ENCODE results near the gene PHLDB2.

The PHLDB2 gene

GRCh38 chr3:111851511-111851954 lies 7.5 kb upstream of the PHLDB2 start:
- DNase-seq (ENCODE audit: low read depth) = no peak

DNA sequence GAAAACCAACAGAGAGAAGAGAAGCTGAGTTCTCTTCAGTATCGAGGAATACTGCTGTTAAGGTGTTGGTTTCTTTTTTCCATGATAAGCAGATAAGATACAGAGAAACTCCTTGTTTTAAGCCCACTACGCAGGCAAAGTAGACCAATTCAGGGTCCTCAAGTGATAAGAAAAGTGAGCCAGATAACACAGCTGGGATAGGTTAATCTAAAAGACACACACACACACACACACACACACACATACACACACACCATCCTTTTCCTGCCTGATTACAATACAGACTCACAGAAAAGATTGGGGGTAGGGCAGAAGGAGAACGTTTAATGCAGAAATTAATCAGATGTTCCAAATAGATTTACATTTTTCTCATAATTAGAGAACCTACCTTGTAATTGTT lies 6.5 kb upstream of the PHLDB2 start:
- no peak for DNase-seq (ENCODE audit: low read depth)

DNA sequence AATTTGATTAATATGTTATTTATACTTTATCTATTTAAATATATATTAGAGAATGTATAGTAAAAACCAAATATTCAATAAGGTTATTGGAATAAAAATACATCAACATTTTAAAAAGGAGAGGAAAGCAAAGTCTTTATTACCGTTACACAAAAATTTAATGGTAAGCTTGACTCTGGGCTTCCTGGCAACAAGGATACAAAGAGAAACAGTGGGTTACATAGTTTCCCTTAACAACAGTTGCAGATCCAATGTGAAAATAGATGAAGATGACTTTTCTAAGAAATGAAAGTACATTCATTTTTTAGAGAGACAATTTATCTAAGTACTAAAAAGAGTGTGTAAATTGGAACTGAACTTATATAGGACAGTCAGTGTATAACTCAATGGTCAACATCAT lies 6.0 kb upstream of the PHLDB2 start:
- no peak for DNase-seq (ENCODE audit: low read depth)

- no peak for DNase-seq (ENCODE audit: low read depth)
Measured at GRCh38 chr3:111854990-111855389, 4.1 kb upstream of the PHLDB2 start.

DNA sequence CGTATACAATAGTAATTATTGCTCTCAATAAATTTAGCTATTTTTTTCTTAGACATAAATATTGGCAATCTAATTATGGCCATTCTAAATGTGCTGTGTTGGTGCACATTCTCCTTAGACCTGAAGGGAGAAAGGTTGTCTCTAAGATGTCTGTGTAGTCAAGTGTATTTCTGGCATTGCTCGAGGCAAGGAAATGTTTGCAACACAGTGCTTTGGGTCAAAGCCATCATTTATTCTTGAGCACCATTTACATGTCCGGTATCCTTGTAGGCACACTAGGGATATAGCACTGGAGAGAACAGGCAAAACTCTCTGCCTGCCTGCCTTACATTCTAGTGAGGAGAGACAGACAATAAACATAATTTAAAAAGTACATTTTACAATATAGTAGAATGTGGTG lies 2.6 kb upstream of the PHLDB2 start:
- DNase-seq (ENCODE audit: low read depth) = no peak

DNA sequence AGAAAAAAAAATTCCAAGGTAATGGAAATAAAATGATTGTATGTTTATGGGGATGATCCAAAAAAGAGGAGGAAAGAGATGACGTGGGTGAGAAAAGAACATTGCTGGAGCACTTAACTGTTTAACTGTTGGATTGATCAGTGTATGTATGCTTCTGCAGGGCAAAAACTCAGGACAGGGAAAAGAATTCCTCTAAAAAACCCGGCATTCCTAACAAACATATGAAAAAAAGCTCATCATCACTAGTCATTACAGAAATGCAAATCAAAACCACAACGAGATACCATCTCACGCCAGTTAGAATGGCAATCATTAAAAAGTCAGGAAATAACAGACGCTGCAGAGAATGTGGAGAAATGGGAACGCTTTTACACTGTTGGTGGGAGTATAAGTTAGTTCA lies 1.6 kb upstream of the PHLDB2 start:
- DNase-seq (ENCODE audit: low read depth) = no peak

DNA sequence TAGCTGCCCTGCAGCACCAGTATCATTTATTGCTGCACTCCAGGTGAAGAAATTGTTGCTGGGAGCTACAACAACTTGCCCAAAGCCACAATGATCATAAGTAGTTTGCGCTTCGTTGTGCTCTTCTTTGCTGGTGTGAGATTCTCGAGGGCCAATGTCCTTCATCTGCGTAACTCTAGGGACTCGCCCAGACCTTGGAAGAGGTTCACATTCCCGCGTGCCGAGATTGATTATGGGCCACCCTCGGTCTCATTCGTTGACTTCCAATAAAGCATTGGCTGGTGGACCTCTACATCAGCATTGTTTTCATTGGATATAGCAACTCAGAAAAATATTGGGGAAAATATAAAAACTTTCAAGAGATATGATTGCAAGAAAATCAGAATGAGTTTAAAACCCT lies 423 bp upstream of the PHLDB2 start:
- DNase-seq (ENCODE audit: low read depth) = no peak

DNA sequence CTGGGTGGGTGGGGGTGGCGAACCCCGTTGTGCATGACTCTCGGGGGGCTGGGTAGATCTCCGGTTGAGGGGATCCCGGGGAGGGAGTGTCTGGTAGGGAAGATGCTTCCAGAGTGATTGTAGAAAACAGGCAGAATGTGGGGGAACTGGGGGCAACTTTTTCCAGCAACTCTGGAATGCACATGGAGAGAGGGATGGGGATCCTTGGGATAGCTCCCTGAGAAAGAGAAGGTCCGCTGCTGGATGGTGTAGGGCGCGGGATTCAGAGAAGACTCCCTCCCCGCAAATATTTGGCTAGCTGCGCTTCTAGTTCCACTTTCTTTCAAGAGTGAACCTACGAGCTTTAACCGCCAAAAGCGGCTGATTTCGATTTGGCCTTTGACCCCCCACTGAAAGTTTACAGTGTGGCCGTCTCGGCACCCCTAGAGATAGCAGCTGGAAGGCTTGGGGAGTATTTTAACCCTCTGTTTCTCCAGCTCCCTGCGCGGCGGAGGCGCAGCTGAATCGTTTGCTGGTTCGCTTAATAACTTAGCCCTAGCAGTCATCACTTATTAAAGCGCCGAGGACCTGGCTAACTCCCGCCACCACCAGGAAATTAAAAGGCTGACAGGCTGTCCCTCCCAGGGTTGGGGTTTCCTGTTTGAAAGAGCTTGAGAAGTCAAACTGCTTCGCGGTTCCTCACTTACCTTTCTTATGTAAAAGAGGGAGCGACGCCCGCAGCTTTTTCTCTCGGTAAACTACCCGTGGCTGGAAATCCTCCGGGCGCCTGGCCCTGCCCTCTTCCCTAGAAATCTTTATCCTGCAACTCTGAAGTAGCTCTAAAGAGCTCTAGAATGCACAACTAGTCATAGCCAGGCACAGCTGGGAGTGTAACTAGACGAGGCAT lies 1.2 kb downstream of the PHLDB2 start:
- DNase-seq (ENCODE audit: low read depth) = no peak

DNA sequence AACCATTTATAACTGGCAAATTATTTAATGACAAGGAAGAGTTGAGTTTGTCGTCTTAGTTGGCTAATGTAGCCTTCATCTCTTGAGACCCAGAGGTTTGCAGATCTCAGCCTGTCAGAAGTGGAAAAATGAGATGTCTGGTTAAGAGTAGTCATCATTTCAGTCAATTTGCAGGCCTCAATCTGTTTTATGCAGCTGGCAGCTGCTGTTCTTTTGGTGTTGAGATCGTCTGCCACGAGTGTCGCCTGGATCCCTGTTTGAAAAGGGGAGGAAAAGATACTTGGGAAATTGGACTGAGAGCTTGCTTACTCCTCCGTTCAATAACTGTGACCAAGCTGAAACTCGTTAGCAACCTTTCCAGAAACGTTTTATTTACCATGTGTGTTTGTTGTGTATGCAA lies 2.3 kb downstream of the PHLDB2 start:
- DNase-seq (ENCODE audit: low read depth) = no peak

DNA sequence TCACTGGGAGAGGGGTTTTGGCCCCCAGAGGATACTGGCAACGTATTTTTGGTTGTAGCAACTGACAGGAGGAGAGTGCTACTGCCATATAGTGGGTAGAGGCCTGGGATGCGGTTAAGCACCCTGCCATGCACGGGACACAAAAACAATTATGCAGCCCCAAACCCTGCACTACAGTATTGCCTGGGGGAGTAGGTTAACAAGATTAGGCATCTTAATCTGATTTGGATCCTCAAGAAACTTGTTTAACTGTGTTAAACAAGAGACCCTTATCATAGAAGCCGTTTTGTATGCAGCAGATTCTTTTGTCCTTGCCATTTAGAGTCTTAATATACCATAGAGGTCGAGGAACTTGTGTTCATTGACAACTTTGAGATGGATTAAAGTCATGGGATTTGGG lies 3.4 kb downstream of the PHLDB2 start:
- DNase-seq (ENCODE audit: low read depth) = no peak

GRCh38 chr3:111862974-111863373 lies 3.9 kb downstream of the PHLDB2 start:
- no peak for DNase-seq (ENCODE audit: low read depth)

DNA sequence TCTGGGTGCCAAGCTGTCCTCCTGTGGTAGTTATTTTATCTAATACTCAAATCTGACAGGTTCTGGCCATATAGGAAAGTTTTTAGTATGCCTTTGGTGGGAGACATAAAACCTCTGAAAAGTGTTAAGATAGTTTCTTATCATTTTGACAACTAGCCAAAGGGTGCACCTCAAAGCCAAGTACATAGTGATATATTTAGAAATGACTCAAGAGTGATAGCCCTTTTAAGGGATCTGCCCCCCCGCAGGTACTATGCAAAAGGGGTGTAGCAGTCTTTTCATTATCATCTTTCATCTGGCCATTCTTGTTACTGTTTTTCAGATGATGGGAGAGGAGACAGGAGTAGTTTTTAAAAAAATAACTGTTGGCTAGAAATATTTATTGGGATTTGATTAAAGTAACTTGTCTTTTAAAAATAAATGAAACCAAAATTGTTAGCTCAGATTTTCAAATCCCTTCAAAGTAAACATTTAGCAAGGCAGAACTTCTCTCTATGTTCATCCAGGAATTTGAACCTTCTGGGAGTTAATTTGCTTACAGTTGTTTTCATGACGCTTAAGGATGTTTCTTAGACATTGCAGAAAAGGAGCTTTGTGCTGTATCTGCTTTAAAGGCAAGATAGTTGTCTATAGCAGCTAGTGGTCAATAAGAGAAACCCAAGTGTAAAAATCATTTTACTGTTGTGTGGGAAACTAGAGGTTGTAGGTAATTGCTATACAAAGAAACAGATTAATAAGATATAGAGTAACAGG lies 5.1 kb downstream of the PHLDB2 start:
- no peak for DNase-seq (ENCODE audit: low read depth)

DNA sequence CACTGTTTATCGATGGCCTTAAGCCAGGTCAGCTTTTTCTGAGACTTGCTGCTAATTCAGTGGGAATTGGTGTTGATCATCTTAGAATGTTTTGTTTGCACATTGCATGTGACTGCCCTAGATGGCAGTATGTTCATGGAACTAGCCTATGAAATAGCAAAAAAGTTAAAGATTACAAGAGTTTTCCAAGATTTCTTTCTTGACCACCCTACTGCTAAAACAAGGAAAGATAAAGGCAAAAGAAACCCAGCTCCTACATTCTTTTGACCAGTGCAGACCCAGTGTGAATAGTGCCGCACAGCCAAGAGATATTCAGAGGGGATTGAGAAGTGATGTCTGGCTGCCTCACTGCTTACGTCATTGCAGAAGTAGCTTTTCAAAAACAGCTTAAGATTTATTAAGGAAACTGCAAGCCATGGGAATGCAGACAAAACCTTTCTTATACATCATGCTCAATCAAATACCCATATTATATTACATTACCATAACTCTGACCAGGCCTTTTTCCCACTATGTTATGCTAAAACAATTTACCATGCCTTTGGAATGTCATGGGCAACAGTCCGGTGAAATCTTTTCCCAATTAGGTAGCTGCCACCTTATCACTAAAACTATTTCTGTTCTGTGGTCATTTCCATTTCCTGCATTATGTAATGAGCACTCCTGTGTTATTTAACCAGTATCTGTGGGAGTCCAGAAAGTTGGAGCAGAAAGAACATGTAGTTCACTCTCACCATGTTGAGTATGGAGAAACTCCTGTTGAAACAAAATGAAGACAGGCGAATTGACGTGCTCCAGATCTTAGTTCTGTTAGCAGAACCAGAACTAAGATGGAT lies 6.0 kb downstream of the PHLDB2 start:
- DNase-seq (ENCODE audit: low read depth) = no peak

GRCh38 chr3:111867889-111868426 lies 8.9 kb downstream of the PHLDB2 start:
- DNase-seq (ENCODE audit: low read depth) = no peak

- no peak for DNase-seq (ENCODE audit: low read depth)
Measured at GRCh38 chr3:111870620-111871019, 11.6 kb downstream of the PHLDB2 start.

DNA sequence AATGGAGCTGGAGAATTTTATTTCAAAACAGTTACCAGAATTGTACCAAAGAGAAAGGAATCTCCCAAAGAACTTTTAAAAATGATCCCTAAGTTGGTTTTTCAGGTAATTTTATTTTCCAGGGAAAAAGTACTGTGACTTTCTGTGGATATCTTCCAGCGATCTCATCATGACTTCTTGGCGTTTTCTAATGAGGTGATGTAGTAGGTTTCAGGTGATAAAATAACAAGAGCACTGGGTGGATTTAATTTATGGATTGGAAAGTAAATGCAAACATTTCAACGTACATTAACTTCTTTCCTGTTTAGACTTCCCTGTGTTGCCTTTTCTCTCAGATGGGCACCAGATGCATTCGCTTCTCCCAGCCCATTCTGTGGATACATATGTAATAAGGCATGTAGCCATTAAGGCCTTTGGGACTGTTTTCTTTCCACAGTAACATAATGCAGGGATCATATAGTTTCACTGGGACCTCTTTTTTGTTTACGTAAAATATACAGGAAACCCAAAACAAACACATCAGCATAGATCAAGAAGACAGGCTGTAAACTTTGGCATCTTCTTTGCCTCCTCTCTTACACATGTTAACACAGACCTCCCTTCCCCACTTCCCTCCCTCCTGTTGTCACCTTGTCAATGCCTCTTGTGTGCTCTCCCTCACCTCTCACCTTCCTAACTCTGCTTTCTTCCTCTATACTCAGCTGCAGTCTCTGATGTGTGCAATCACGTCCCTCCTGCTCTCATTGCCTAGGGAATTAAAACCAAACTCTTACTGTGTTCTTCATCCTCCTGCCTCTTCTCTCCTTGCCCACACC lies 13.0 kb downstream of the PHLDB2 start:
- DNase-seq (ENCODE audit: low read depth) = no peak

- no peak for DNase-seq (ENCODE audit: low read depth)
Measured at GRCh38 chr3:111872979-111873378, 13.9 kb downstream of the PHLDB2 start.

DNA sequence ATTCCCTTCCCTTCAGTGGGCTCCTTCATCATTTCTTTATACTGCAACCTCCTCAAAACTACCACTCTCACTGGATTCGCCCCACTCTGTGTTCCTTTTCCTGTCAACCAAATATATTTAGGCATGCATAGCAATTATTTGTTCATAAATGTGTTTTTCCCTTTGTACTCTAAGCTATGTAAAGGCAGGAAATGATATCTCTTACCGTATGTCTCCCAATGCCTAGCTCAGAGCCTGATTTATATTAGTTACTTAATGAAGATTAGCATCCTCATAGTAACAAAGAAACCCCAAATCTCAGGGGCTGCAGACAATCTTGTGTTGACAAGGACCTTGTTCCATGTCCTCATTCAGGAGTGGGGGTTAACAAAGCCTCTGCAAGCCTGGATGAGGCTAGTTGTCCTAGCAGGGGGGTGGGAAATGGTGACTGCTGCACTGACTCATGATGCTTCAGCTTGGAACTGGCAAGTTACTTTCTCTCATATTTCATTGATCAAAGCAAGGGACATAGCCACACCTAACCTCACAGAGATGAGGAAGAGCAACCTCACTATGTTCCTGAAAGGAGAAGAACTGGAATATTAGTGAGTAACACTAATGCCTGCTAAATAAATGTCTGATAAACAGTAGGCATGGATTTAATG lies 15.2 kb downstream of the PHLDB2 start:
- no peak for DNase-seq (ENCODE audit: low read depth)

DNA sequence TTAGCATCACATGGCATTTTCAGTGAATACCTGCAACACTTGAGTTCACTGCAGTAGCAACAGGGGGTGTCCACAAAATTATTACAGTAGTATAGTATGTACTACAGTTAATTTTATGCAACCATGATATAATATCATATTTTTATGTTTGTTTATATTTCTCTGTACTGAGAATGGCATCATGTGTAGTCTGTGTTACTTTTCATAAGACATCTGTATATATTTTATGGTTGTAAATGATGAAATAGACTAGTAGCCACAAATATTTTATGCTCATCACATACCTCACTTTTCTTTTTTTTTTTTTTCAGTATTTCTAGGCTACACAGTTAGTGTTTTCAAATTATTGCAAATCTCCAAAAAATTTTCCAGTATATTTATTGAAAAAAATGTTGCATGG lies 22.4 kb downstream of the PHLDB2 start:
- DNase-seq (ENCODE audit: low read depth) = no peak

DNA sequence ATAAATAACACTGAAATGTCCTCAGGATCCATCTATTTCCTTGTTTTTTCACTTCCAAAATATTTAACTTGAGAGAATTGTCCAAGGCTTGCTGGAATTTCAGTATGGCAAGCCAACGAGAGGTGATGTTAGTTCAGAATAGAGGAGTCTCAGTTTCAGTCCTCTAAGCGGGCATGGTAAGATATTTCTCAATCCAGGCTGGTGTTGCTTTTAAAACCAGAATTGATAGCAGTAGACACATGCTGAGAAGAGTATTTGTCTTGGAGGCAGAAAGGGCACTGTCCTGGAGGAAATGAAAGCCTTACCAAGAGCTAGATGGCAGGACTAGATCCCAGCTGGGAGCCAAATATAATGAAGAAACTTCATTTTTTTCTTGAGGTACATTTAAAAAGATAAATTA lies 23.1 kb downstream of the PHLDB2 start:
- DNase-seq (ENCODE audit: low read depth) = no peak

- no peak for DNase-seq (ENCODE audit: low read depth)
Measured at GRCh38 chr3:111882799-111883198, 23.7 kb downstream of the PHLDB2 start.

Data from stimulated activated CD8-positive, alpha-beta memory T cell treated with anti-CD3 and anti-CD28 coated beads, Interleukin-7, amount 100 ng/mL, for 24 hours (primary cell).